ENCODE data around the gene GPR132. TPM values are rescaled to one million over a fixed set of nuclear protein-coding genes. Genes with fewer than 3 reads are reported as not detected.

Gene GPR132
- total and polyA plus RNA-seq, 2 experiments from 2014 or later: 0.14 TPM; not detected in 1

- H3K4me1 Mint-ChIP-seq: peaks cover 4% of the 10 kb centered on the region; the same call in 2 of the 3 replicates
- H3K36me3 ChIP-seq (ENCODE audit: insufficient read depth): no peaks in the 10 kb centered on the region
- H2AFZ ChIP-seq: no peak overlapping the region
- peaks cover 4% of the 10 kb centered on the region; the same call in 1 of the 2 replicates for H3K4me1 ChIP-seq (ENCODE audit: insufficient read depth)
- no peak overlapping the region for H3K4me3 Mint-ChIP-seq
- no peaks in the 10 kb centered on the region for H3K9me2 ChIP-seq (ENCODE audit: insufficient read depth)
- no peaks in the 10 kb centered on the region for H4K20me1 ChIP-seq (replicated peaks; ENCODE audit: insufficient read depth)
- no peak overlapping the region for H3K27ac ChIP-seq (ENCODE audit: low read depth)
- peaks cover 2% of the 10 kb centered on the region for H3K27me3 Mint-ChIP-seq (ENCODE audit: insufficient read depth, low read depth, poor library complexity)
- ATAC-seq: no peak
- H3K36me3 Mint-ChIP-seq (ENCODE audit: low read depth): peaks cover 4% of the 10 kb centered on the region; the same call in 2 of the 3 replicates
- H3K4me3 ChIP-seq: no peak overlapping the region
- H3F3A ChIP-seq (replicated peaks; ENCODE audit: low read depth): no peaks in the 10 kb centered on the region
- no peaks in the 10 kb centered on the region for H3K27me3 ChIP-seq (ENCODE audit: insufficient read depth)
- H3K9me3 Mint-ChIP-seq: peaks cover 9% of the 10 kb centered on the region
- TF ChIP-seq EZH2phosphoT487 (IDR thresholded peaks at IDR 0.05; ENCODE audit: unreplicated experiment): no peak
- TF ChIP-seq, protein P1, sequence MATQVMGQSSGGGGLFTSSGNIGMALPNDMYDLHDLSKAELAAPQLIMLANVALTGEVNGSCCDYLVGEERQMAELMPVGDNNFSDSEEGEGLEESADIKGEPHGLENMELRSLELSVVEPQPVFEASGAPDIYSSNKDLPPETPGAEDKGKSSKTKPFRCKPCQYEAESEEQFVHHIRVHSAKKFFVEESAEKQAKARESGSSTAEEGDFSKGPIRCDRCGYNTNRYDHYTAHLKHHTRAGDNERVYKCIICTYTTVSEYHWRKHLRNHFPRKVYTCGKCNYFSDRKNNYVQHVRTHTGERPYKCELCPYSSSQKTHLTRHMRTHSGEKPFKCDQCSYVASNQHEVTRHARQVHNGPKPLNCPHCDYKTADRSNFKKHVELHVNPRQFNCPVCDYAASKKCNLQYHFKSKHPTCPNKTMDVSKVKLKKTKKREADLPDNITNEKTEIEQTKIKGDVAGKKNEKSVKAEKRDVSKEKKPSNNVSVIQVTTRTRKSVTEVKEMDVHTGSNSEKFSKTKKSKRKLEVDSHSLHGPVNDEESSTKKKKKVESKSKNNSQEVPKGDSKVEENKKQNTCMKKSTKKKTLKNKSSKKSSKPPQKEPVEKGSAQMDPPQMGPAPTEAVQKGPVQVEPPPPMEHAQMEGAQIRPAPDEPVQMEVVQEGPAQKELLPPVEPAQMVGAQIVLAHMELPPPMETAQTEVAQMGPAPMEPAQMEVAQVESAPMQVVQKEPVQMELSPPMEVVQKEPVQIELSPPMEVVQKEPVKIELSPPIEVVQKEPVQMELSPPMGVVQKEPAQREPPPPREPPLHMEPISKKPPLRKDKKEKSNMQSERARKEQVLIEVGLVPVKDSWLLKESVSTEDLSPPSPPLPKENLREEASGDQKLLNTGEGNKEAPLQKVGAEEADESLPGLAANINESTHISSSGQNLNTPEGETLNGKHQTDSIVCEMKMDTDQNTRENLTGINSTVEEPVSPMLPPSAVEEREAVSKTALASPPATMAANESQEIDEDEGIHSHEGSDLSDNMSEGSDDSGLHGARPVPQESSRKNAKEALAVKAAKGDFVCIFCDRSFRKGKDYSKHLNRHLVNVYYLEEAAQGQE (IDR thresholded peaks at IDR 0.05; ENCODE audit: unreplicated experiment): no peak
- DNase-seq (ENCODE audit: low spot score): no peak
- no peaks in the 10 kb centered on the region for H3K79me2 ChIP-seq (replicated peaks; ENCODE audit: insufficient read depth)
- no peak overlapping the region for H3K27ac Mint-ChIP-seq
- no peak overlapping the region for H3K4me2 ChIP-seq
Measured at GRCh38 chr14:105076805-105077648, 11.8 kb upstream of the GPR132 start.

- Histone ChIP-seq H3K27ac (ENCODE audit: low read depth) (no peak overlapping the region), H3F3A (replicated peaks; ENCODE audit: low read depth) (no peaks in the 10 kb centered on the region), H3K27me3 (ENCODE audit: insufficient read depth) (no peaks in the 10 kb centered on the region), H3K36me3 (ENCODE audit: insufficient read depth) (no peaks in the 10 kb centered on the region), H4K20me1 (replicated peaks; ENCODE audit: insufficient read depth) (no peaks in the 10 kb centered on the region), H3K9me2 (ENCODE audit: insufficient read depth) (no peaks in the 10 kb centered on the region), H3K4me3 (no peak overlapping the region), H3K79me2 (replicated peaks; ENCODE audit: insufficient read depth) (no peaks in the 10 kb centered on the region), H3K4me2 (no peak overlapping the region), H3K4me1 (ENCODE audit: insufficient read depth) (peaks cover 4% of the 10 kb centered on the region; the same call in 1 of the 2 replicates), H2AFZ (no peak overlapping the region)
- peaks cover 6% of the 10 kb centered on the region for H3K27me3 Mint-ChIP-seq (ENCODE audit: insufficient read depth, low read depth, poor library complexity)
- H3K9me3 Mint-ChIP-seq: peaks cover 9% of the 10 kb centered on the region
- TF ChIP-seq NANOG (IDR thresholded peaks at IDR 0.05; ENCODE audit: borderline replicate concordance): no peak
- H3K36me3 Mint-ChIP-seq (ENCODE audit: low read depth): peaks cover 4% of the 10 kb centered on the region; the same call in 2 of the 3 replicates
- no peak overlapping the region for H3K27ac Mint-ChIP-seq
- ATAC-seq (no peak), DNase-seq (ENCODE audit: low spot score) (no peak)
- H3K4me3 Mint-ChIP-seq: no peak overlapping the region
- H3K4me1 Mint-ChIP-seq: peaks cover 4% of the 10 kb centered on the region; the same call in 2 of the 3 replicates
Measured at GRCh38 chr14:105076296-105076804, 11.1 kb upstream of the GPR132 start.
